Right renal pelvis (tissue), 4 donors: ENCODE measurements around the gene TOPORS. TPM values are rescaled to one million over a fixed set of nuclear protein-coding genes. Genes with fewer than 3 reads are reported as not detected.
A peak's percentile ranks its signal among the peaks of the same experiment; 100 is the strongest.
"Not testable (repeated sequence)": the region's sequence is repeated elsewhere in the genome, so short reads cannot be mapped to it uniquely, and the experiment has no call there.

Experiments
- DNase-seq, 4 donors: peaks; one replicate each; pipeline ENCODE4 v3.0.0-alpha.2; 2013; ENCODE audit warnings: low read depth in 4 of 4, low spot score in 3 of 4, missing footprints in 1 of 4
- polyA plus RNA-seq, 4 donors: library from polyadenylated mRNA; unstranded; fragments of 120-200 nt; gene quantifications; one replicate each; pipeline ENCODE4 v1.2.1, GENCODE V29; 2013; ENCODE audit not compliant: insufficient read length in 4 of 4

The TOPORS gene
- 10 to 100 TPM; 26.6 to 37.1 (median 35.3) TPM for polyA plus RNA-seq

DNA sequence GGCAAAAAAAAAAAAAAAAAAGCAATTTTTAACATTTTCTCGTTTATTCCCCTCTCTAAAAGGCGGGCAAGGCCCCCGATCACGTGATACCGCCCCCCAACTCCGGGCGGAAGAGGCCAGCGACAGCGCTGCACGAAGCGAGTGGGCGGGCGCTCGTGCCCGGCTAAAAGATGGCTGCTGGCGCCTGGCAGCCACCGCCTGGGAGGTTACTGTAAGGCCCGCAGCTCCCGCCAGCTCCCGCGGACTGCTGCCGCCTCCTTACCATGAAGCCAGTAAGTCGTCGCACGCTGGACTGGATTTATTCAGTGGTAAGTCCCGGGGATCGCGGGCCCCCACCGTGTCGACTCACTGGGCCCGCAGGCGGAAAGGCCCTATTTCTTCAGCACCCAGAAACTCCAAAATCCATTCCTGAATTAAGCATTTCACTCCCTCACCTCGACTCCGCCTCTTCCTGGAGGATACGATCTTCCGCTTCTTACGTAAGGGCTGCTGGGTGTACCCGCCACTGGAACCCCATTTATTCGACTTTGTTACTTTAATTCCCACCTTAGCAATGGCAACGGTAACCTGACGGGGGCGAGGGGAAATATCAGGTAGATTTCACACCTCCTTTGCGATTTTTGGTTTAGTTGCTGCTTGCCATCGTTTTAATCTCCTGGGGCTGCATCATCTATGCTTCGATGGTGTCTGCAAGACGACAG lies at the start of gene TOPORS, which contains the start of gene SMIM27:
TOPORS (minus strand) TSS at position 415 of the 701 bp plus-strand sequence; CDS start at position 265, 150 bp downstream.
SMIM27 (plus strand) TSS at position 156 of the 701 bp plus-strand sequence; CDS start at position 264, 108 bp downstream.
- DNase-seq: peak; percentile 85 to 87 (median 86)

DNA sequence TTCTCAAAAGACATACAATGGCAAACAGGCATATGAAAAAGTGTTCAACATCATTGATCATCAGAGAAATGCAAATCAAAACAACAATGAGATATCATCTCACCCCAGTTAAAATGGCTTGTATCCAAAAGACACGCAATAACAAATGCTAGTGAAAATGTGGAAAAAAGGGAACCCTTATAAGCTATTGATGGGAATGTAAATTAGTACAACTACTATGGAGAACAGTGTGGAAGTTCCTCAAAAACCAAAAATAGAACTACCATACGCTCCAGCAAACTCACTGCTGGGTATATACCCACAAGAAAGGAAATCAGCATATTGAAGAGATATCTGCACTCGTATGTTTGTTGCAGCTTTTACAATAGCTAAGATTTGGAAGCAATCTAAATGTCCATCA lies 46.6 kb upstream of the TOPORS start:
- DNase-seq: not testable (repeated sequence)

DNA sequence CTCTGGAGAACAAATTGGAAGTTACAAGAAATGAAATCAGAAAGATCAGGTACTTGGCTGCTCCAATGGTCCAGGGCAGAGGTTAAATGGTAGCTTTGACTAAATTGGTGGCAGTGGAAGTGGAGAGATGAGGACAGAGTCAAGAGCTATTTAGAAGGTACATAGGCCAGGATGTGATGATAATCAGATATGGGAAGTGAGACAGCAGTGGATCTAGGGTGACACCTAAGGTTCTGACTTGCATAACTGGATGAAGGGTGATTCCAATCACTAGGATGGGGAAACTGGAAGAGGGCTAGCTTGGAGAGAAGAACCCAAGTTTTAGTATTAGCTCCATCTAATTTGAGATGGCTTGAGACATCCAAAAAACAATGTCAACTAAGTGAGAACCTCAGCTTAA lies 44.5 kb upstream of the TOPORS start:
- DNase-seq: no peak

DNA sequence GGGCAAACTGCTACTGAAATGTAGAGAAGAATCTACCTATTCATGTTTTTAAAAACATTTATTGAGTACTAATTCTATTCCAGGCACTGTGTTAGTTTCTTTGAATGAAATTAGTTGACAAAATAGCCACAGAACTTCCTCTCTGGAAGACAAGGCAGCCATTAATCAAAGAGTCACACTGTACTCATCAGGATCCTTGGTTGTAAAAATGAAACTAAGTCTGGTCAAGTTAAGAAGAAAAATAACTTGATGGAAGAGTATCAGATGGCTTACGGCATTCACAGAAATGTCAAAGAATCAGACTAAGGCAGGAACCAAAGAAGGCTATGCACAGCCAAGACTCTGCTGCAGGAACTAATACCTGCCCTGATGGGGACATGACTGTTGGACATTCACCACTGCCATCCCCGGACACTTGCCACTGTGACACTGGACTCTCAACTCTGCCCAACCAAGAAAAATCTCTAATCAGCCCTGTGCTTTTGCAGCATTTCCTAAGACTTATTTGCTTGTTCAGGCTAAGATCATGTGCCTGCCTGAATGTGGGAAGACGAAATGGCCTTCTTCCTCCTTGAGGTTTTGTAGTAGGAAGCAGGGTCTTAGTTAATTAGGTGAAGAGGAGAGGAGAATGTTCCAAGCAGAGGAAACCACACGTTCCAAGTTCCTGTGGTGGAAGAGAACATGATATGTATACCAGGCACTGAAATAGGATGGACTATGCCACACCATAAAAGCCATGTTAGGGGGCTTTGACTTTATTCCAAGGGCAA lies 43.9 kb upstream of the TOPORS start:
- no peak for DNase-seq

DNA sequence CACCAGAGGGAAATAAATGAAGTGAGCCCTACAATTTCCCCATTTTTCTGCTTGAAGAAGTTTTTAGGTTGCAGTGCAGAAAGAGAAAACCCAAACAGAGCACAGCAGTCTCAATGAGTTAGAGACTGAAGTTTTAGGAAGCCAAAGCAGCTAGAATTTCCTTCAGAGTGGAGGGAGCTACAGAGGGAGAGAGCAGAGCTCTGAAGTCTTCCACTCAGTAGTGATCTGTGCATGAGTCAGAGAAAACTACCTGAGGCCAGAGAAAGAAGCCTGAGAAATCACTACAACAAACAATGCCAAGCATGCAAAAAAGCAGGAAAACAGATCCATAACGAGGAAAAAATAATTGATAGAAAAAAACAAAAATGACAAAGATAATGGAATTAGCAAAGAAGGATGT lies 38.5 kb upstream of the TOPORS start:
- no peak for DNase-seq

DNA sequence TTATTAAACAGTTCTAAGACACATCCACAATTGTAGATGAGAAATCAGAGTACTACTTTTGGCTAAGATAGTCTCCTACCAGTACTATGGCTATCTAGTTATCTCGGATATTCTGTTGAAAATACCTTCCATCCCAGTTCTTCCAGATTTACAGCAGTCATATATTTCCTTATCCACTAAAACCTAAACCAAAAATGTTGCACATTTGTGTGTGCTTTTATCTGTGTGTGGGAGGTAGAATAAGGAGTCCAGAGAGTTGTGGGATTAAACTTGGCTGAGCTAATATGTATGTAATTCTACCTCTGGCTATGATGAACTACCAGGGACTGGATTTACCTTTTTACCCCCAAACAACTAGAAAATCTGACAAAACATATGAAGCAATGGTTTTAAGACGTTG lies 38.1 kb upstream of the TOPORS start:
- no peak for DNase-seq

DNA sequence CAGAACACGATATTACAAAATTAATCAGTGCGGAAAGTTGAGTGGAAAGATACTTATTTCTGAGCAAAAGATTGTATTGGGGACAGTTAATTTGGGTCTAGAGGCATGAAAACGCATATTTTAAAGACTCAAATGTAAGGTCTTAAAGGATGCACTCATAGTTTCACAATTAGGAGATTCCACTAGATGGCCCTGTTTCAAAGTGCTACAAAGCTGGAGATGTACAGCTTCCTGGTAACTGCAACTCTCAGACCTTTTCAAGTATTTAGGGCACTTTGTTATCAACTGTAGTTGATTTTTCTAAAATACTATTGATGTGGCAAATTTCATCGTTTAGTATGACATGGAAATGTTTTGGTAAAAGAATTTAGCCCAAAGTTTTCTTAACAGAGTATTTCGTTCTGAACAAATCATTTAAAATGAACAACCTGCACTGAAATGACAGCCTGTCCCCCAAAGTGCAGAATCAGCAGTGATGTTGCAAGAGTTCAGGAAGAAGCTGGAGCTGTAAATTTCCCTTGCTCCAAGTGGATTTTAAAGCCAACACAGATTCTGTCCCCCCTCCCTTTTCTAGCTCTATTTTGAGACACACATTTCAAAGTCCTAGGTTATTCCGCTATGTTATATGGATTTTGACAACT lies 36.8 kb upstream of the TOPORS start:
- DNase-seq: peak in 1 of 4 donors; percentile 22

DNA sequence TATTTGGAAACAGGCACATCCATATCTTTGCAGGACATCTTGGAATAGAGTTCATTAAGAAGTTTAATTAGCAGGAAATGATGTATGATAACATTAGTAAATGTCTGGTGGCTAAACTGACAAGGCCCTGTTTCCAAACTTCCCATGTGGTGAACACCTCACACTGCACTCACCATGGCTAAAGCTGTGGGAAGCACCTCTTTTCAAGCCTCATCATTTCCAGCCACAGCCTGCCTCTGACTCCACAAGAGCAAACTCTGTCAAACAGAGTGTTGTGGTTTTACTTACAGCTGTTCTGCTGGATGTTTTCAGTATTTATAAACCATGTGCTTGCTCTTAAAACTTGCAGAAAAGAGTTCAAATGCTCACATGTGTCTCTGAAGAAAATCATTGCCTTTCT lies 35.5 kb upstream of the TOPORS start:
- no peak for DNase-seq

DNA sequence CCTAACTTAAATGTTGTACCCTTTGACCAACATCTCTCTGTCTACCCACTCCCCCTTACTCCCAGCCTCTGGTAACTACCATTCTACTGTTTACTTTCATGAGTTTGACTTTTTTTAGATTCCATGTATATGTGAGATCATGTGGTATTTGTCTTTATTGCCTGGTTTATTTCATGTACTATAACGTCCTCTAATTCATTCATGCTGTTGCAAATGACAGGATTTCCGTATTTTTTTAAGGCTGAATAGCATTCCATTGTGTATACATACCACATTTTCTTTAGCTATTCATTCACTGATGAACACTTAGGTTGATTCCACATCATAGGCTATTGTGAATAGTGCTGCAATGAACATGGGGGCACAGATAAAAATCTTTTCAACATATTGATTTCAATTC lies 32.4 kb upstream of the TOPORS start:
- no peak for DNase-seq

DNA sequence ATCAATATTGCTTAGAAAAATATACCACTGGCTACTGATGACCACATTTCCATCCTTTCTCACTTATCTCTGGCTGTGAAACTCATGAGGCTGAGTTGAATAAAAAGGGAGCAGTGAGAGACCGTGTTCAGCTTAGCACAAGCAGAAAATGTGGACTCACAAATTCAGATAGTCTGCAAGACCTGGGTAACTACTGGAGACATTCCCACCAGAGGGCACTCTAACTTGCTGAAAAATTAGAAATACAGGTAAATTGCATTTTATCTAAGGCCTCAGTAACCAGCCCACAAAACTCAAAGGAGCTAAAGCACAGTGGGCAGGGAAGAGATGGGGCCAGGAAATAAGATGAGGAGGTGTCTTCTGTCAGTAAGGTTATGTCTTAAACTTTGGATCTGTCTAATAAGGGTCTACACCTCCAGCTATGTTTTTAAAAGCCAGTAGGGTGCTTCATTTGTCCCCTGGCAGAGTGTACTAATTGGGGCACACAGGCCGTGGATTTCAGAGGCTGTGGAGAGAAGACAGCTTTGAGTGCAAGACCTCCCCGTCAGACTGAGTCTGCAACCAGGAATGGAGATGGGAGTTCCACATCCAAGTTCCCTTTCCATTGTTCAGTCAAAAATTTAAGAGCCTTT lies 29.2 kb upstream of the TOPORS start:
- DNase-seq: peak; percentile 27 to 60 (median 52)

DNA sequence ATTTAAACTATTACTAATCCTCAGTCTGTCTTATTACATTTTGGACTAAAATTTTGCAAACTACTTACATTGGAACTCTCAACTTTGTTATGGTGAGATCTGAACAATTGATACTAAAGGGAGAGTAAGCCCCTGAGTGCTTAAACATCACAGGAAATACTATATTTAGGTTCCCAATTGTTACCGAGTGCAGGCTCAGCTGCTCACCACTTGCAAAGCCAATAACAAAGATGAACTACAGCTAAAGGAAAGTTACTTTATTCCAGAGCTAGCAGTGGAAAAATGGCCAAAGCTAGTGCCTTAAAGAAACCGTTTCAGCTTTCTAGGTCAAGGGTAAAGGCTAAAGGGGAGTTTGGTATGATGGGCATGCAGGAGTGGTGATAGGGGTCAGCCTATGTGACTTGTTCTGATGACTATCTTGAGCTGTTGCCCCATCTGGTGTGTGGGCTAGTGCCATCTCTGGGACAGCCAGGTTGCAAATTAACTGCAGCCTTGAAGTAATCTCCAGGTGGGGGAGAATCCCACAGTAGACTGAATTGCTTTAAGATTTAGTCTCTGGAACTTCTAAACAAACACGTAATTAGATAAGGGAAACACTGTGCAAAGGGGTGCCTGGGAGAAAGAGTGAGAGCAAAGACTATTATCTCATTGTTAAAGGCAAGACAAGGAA lies 28.4 kb upstream of the TOPORS start:
- DNase-seq: no peak

DNA sequence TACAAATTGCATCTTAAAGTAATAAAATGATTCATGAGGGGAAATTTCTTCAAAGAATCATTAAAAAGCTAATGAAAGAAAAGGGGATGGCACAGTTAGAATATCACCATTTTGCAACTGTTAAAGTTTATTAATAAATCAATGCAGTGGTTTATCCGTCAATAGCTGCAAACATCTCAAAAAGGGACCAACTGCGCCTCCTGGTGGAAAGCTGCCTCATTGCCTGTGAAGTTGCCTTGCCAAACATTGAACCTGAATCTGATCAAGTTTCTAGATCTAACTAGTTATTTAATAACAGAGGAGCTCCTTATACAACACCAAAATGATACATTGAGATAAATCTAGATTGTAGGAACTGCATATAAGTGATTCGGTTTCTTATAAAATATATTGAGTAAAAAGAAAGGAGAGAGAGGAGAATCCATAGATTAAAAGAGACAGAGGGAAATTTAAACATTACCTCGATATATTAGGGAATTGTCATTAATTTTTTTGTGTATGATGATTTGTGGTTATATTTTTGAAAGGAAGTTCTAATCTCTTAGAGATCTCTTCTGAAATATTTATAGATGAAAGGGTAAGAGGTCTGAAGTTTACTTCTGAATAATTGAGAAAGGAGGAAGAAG lies 27.4 kb upstream of the TOPORS start:
- peak in 1 of 4 donors; percentile 28 for DNase-seq

DNA sequence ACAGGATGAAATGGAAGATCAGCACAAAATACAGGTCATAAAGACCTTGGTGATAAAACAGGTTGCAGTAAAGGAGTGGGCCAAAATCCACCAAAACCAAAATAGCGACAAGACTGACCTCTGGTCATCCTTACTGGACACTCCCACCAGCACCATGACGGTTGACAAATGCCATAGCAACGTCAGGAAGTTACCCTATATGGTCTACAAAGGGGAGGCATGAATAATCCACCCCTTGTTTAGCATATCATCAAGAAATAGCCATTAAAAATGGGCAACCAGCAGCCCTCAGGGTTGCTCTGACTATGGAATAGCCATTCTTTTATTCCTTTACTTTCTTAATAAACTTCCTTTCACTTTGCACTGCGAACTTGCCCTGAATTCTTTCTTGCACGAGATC lies 26.6 kb upstream of the TOPORS start:
- no peak for DNase-seq

DNA sequence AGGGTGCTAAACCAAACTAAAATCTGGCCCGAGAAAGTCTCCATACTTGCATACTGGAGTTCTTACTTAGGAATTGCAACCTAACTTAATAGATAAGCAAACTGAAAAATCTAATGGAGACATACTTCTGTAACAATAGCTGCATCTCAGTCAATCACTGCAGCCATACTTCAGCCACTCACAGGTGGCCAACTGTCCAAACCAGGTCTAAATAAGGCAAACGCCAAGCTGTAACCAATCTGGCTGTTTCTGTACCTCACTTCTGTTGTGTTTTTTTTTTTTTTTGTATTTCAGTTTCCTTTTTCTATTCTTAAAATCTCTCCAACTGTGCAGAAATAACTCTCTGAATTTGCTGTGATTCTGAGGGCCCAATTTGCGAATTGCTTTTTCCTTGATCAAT lies 24.9 kb upstream of the TOPORS start:
- no peak for DNase-seq

DNA sequence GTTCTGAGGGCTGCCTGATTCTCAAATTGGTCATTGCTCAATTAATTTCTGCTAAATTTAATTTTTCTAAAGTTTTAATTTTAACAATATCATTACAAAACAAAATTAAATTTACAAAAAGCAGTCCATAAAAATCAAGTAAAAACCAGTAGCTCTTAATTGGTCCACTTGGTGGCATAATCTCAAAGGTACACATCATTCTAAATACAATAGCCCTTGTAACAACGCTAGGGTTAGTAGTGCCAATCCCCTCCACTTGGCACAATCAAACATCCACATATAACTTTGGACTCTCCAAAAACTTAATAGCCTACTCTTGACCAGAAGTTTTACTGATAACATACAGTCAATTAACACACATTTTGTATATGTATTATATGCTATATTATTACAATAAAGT lies 22.5 kb upstream of the TOPORS start:
- DNase-seq: no peak

DNA sequence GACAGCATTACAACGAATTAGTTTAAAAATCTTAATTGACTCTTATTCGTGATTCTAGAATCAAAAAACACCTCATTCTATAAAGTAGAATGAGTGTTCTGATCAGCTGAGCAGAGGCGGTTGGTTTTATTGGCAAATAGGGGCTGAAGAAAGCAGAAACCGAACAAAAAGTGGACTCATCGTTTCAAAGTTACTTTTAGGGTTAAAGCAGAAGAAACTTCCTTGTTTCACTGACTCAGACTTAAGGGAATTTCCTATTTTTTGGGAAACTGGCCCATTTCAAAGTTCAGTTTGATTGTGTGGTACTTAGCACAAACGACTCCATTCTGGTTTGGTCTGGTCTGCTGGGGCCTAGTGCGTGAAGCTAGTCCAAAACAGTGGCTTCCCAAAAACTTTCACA lies 21.4 kb upstream of the TOPORS start:
- DNase-seq: no peak

DNA sequence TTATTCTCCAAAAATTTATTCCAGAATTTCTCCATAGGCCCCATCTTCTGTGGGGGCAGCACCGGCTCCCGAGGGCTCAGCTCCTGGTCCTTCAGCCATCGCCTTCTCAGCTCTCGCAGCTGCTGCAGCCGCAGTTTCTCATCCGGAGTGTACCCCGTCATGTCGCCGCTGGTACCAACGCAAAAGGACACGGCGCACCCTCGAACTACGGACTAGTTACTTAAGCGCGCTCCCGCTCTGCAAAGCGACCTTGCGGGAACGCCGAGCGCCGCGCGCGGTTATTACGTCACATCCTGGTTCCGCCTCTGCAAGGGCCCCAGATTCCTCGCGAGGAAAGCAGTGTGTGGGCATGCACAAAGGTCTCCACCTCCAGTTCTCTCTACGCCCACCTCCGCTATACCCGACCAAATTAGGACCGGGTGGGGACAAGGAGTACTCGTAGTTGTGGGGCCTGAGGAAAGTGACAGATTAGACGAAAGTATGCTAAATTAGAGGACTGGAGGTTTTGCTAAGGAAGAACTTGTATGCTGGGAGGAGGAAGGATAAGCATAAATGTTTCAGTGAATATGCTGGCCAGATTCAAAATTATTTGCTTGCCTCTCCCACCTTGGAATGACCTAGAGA lies 20.6 kb upstream of the TOPORS start, which contains the start of gene NDUFB6:
NDUFB6 (minus strand) TSS at position 260 of the 624 bp plus-strand sequence; CDS start at position 161, 99 bp downstream.
- DNase-seq: peak; percentile 88 to 94 (median 90)

DNA sequence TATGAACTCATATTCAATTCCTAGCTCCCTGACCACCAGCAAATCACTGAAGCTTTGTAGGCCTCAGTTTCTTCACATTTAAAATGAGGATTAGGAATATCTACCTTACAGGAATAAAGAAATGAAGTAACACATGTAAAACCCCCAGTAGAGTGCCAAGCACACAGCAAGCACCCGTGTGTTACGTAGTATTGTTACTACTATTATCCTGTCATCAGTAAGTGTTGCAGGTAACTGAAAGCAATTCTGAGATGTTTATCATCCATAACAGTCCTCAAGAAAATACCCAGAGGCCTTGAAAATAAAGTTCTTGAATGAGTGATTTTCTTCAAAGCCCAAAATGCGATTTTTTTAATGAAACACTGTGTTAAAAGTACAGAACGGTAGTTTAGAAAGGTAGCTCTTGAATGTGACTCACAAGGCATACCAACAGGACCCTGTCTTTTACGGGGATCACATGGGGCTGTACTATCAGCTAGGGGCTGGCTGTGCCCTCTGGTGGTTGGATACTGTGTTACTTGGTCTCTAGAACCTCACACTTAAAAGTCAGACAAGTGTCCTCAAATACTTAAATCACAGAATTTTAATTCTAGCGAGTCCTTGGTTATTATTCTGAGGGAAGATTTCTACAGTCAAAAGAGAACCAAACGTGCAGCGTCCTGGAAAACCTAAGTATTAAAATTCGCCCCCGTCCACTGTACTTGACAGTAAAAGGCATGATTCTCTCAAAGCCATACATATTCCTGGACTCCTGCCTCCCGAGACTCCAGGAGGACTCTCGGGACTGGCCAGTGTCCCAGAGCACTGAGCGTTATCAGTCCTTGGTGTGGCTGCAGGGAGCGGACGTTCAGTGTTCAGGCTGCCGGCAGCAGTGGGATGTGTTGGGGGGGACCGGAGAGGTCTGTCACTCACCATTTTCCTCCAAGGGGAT lies 19.8 kb upstream of the TOPORS start:
- peak in 3 of 4 donors; percentile 37 to 47 (median 43) for DNase-seq
